NCI-H187 (cell line): Measurements from ENCODE around the gene BTBD6.
A peak's percentile ranks its signal among the peaks of the same experiment; 100 is the strongest.

Source experiments
- DNase-seq, 2 experiments: peaks; one replicate each; lab custom pipeline; 2025; lab: John Stamatoyannopoulos, UW

Gene BTBD6

DNA sequence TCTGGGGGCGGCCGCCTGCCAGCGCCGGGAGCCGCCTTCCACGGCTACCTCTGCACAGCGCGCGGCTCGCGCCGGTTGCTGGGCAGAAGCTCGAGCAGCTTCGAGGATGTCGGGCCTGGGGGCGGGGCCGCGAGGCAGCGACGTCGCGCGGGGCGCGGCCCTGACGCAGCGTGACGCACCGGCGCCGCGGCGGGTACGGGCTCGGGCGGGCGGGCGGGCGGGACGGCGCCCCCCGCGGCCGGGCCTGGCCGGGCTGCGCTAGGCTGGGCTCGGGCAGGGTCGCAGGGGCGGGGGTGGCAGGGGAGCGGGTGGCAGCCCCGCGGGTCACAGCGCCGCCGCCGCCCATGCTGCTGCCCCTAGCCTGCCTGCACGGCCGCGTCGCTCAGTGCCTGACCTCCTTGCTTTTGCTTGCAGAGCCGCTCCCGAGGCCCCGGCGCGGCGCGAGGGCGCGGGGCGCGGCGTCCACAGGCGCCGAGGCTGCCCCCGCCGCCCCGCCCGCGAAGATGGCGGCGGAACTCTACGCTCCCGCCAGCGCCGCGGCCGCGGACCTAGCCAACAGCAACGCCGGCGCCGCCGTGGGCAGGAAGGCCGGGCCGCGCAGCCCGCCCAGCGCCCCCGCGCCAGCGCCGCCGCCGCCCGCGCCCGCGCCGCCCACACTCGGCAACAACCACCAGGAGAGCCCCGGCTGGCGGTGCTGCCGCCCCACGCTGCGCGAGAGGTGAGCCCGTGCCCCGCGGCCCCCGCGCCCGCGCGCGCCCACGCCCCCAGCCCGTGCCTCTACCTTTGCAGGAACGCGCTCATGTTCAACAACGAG lies at the start of gene BTBD6:
TSS of gene BTBD6 (plus strand) at position 166 of the 814 bp plus-strand sequence. CDS start at position 345, 179 bp downstream.
- peak; percentile 64 to 85 for DNase-seq

DNA sequence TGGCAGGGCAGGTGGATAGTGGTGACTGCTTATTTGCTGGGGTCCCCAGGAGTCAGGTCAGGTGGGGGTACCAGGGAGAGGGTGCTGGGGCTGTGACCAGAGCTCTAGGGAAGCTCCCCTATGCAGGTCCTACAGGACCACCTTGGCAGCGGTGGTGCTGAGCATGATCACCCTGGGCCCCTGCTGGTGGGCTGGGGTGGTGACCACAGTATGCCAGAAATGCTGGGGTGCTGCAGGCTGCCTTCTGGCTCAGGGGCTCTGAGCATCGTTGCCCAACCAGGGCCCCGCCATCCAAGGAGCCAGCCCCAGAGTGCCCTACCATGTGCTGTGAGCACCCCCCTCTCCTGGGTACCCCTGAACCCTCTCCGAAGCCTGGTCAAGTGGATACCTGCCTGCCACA lies 49.7 kb upstream of the BTBD6 start:
- DNase-seq: no peak

DNA sequence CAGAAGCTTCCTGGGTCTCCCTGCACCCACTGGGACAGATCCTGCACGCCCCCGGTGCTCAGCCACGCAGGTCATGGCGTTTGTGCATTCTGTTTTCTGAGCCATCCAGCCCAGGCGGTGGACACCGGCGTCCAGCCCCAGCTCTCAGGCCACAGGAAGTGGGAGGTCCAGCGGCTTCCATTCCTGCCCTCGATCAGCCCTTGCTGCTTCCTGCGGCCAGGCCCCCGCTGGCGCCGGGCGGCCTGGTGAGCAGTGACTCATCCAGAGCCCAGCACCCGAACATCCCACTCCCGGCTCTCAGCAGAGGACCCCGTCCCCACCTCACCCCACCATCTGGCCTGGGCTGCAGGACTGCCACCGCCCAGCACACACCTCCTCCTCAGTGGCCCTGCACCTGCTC lies 49.2 kb upstream of the BTBD6 start:
- DNase-seq: no peak

GRCh38 chr14:105200074-105200473 lies 48.3 kb upstream of the BTBD6 start:
- no peak for DNase-seq

DNA sequence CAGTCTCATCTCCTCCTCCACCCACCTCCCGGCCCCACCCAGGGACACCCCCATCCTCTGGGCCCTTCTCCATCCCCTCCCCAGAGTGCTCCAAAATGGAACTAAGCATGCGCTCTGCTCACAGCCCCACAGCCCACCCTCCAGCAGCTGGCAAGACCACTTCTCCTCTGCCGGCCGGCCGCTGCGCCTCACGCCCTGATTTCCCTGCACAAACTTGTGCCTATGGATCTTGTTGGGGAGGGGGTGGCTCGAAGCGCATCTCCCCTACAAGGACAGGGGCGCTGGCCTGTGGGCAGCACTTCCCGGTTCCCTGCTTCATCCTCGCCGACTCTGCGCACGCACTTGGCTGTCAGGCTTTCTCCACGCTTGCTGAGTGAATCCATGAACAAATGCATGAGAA lies 47.7 kb upstream of the BTBD6 start:
- no peak for DNase-seq

- no peak for DNase-seq
Measured at GRCh38 chr14:105201156-105201924, 47.0 kb upstream of the BTBD6 start.

GRCh38 chr14:105201925-105202513 lies 46.3 kb upstream of the BTBD6 start:
- no peak for DNase-seq

GRCh38 chr14:105203057-105203531 lies 45.2 kb upstream of the BTBD6 start:
- no peak for DNase-seq

GRCh38 chr14:105203701-105204100 lies 44.6 kb upstream of the BTBD6 start:
- DNase-seq: no peak

DNA sequence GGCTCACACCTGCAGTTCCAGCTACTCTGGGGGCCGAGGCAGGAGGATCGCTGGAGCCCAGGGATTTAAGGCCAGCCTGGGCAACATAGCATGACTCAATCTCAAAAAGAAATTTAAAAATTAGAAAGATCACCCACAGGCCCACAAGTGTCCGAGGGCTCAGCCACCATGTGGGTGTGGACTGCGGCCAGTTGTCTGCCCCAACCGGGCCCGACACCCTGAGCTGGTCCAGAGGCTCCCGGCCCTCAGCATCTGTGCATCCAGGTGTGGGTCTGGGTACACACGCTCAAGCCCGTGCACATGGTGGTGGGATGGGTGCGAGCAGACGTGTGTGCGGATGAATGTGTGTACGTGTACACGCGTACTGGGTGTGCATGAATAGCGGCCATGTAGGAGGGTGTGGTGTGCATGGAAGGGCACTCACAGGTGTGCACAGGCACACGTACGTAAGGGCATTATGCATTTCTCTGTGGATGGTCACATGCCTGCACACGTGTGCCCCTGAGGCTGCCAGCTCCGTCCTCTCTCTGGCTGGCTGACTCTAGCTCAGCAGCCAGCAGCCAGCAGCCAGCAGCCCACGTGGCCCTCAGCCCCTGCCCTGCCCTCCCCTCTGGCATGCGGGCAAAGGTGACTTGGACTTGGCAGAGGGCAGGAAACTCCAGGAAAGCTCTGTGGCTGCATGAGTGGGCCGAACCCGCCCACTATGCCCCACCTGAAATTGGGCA lies 44.0 kb upstream of the BTBD6 start:
- DNase-seq: no peak

DNA sequence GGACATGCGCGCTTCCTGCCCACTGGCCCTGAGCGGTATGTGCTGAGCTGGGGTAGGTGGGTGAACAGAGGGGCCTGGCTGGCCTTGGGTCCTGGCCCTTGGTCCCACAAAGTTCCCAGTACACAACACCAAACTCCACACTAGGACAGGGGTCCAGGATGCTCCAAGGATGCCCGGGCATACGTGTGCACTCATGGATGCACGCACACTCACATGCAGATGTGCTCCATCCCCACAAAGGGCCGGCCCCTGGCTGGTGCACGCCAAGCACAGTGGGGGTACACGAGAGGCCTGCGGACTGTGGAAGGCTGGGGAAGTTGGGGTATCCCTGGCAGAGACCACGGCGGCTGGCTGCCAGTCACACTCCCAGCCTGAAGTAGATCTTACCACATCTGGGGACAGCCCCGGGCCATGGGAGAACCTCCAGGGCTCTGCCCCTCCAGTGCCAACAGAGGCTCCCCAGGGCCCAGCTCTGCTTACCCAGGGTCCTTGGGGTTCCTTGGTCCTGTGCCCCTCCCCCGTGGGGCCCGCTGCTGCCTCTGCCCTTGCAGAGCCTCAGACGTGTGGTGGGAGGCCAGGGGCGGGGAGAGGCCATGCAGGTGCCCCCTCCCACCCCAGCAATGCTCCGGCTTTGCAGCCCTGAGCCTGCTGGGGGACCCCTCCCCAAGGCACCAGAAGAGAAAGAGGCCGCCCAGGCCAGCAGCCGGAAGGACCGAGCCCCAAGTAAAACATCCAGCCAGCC lies 43.2 kb upstream of the BTBD6 start:
- DNase-seq: no peak

- no peak for DNase-seq
Measured at GRCh38 chr14:105205673-105206208, 42.6 kb upstream of the BTBD6 start.

GRCh38 chr14:105206873-105207272 lies 41.5 kb upstream of the BTBD6 start:
- no peak for DNase-seq

DNA sequence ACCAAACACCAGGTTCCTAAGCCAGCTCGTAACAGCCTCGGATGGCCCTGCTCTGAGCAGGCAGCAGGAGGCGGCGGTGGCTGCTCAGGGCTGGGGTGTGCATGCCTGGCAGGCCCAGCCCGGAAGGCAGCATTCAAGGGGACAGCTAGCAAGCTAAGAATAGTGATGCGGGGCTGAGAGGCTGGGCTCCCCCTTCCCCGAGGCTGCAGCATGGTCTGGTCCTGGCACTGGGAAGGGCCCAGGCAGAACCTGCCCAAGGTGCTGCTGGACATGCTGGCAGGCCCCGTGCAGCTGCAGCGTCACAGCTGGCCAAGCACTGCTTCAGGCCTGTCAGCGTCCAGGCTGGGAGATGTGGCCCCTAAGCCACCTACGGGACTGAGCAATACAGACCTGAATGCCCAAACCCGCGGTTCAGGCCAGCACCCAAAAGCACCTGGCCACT lies 40.9 kb upstream of the BTBD6 start:
- no peak for DNase-seq

GRCh38 chr14:105207996-105208737 lies 40.2 kb upstream of the BTBD6 start:
- DNase-seq: no peak

GRCh38 chr14:105208738-105209075 lies 39.6 kb upstream of the BTBD6 start:
- no peak for DNase-seq

GRCh38 chr14:105209091-105209490 lies 39.2 kb upstream of the BTBD6 start:
- no peak for DNase-seq

GRCh38 chr14:105209646-105210045 lies 38.7 kb upstream of the BTBD6 start:
- no peak for DNase-seq

GRCh38 chr14:105210266-105211025 lies 37.9 kb upstream of the BTBD6 start:
- DNase-seq: no peak
